SJCRH30 (cell line): Measurements from ENCODE around the gene SPCS1. TPM values are rescaled to one million over a fixed set of nuclear protein-coding genes. Genes with fewer than 3 reads are reported as not detected.
"Not testable (repeated sequence)": the region's sequence is repeated elsewhere in the genome, so short reads cannot be mapped to it uniquely, and the experiment has no call there.

Experiments
- DNase-seq, 2 experiments: peaks; one replicate each; pipeline ENCODE4 v3.0.0-alpha.2; 2015 to 2020
- H3K27ac ChIP-seq: fragments of 250-450 bp; sonication (Bioruptor Pico); 2 replicates; pipeline ENCODE4 v1.5.1; 2020; ENCODE audit warnings: mild to moderate bottlenecking, moderate library complexity
- H3K27me3 ChIP-seq: fragments of 250-450 bp; sonication (Bioruptor Pico); 2 replicates; pipeline ENCODE4 v1.5.1; 2020; ENCODE audit warnings: mild to moderate bottlenecking, moderate library complexity
- H3K36me3 ChIP-seq: fragments of 250-450 bp; sonication (Bioruptor Pico); 2 replicates; pipeline ENCODE4 v1.5.1; 2020; ENCODE audit warnings: mild to moderate bottlenecking, moderate library complexity
- H3K4me1 ChIP-seq: fragments of 250-450 bp; sonication (Bioruptor Pico); 2 replicates; pipeline ENCODE4 v1.5.1; 2020; ENCODE audit warnings: mild to moderate bottlenecking, moderate library complexity
- H3K4me3 ChIP-seq: fragments of 250-450 bp; sonication (Bioruptor Pico); 2 replicates; pipeline ENCODE4 v1.5.1; 2020; ENCODE audit warnings: mild to moderate bottlenecking, moderate library complexity
- H3K9me3 ChIP-seq: fragments of 250-450 bp; sonication (Bioruptor Pico); replicated peaks from 2 replicates; pipeline ENCODE4 v1.5.1; 2020; ENCODE audit warnings: mild to moderate bottlenecking, moderate library complexity
- total RNA-seq: library from RNA; depleted of rRNA; stranded (reverse); fragments of >200 nt; shearing (Covaris generic); gene quantifications from 2 replicates; pipeline ENCODE4 v1.2.3, GENCODE V29; 2014; rRNA removed

Gene SPCS1
- 88.6 and 96.6 TPM in 2 replicates for total RNA-seq

DNA sequence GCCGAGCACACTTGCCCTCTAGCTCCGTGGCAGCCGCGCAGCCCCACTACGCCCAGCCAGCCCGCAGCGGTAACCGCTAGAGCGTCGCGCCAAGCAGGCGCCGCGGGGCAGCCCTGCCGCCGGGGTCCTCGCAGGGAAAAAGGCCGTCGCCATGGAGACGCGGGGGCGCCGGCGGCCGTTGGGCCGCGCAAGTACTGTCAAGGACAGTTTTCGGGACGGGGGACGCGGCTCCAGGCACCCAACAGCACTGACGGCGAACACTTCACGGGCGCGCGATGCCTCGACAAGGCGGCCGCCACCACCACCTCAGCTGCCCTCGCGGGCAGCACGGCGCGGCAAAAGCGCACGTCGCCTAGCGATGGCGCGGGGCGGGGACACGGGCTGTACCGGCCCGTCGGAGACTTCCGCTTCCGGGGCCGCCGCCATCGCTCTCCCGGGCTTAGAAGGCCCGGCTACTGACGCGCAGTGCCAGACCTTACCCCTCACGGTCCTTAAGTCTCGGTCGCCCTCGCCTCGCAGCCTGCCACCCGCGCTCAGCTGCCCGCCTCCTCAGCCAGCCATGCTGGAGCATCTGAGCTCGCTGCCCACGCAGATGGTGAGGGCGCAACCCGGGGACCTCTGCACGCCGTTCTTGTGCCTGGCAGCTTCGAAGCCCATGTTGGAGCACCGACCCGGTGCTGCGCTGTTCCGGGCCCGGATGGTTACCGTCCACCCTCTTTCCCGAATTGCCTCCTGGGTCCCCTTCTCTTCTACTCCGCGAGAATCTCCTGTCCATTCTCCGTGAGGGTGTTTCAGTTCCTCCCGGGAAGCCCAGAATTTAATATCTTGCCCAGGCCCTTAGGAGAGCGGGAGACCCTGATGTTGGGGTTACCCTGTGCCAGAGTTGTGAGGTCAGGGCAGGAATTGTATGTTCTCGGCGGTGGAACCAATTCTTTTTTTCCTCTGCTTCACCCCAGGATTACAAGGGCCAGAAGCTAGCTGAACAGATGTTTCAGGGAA, at the start of gene SPCS1, which contains the start of gene GLT8D1:
TSS of gene SPCS1 (plus strand) at position 419 of the 999 bp plus-strand sequence. CDS start at position 560, 141 bp downstream.
TSS of gene GLT8D1 (minus strand) at position 104 of the 999 bp plus-strand sequence. CDS start 5,331 bp downstream, outside the sequence.
- no peaks in the 10 kb centered on the region for H3K9me3 ChIP-seq
- peak; percentile 80 to 85 for DNase-seq
- H3K36me3 ChIP-seq = peaks cover 11% of the 10 kb centered on the region
- H3K4me3 ChIP-seq = peak within 1 kb of the TSS; percentile 93
- peaks cover 4% of the 10 kb centered on the region; the same call in 1 of the 2 replicates for H3K4me1 ChIP-seq
- peak within 1 kb of the TSS; percentile 57 for H3K27ac ChIP-seq
- no peaks in the 10 kb centered on the region for H3K27me3 ChIP-seq

DNA sequence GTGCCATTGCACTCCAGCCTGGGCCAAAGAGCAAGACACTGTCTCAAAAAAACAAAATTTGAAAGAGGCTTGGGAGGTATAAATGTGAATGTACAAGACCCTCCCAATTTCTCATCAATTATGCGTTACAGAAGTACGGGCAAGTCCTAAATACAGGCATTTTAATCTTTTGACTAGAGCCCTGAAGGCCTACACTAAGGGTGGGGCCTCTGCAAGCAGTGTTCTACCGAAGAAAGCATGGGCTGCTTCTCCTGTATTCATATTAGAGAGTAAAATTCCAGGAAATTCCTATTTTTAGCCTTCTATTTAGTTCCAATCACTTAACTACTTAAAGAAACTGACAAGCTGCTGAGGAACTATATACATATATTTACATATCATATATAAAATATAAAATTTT, 45.9 kb upstream of the SPCS1 start:
- DNase-seq = no peak
- Histone ChIP-seq H3K4me3 (no peak overlapping the region), H3K27me3 (no peaks in the 10 kb centered on the region), H3K27ac (no peak overlapping the region), H3K4me1 (no peaks in the 10 kb centered on the region), H3K36me3 (peaks cover 62% of the 10 kb centered on the region), H3K9me3 (no peaks in the 10 kb centered on the region)

DNA sequence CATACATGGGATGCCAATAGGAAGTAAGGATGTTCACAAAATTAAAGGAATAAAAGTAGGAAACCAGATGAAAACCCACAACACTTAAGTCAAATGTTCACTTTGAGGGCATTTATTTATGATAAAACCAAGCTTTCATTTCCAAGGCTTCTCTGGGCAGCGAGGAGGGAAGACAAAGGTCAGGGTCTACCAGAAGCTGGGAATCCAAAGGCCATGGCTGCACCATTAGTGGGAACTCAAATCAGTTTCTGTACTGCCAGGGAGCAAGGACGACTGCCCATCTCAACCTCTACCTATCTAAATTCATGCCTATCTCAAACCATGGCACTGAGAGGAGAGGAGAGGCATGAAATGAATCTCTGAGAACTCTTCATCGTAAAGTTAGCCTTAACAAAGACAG, 42.8 kb upstream of the SPCS1 start:
- H3K9me3 ChIP-seq = no peaks in the 10 kb centered on the region
- no peak overlapping the region for H3K4me3 ChIP-seq
- DNase-seq = no peak
- H3K36me3 ChIP-seq = peaks cover 51% of the 10 kb centered on the region
- no peaks in the 10 kb centered on the region for H3K27me3 ChIP-seq
- no peaks in the 10 kb centered on the region for H3K4me1 ChIP-seq
- no peak overlapping the region for H3K27ac ChIP-seq

DNA sequence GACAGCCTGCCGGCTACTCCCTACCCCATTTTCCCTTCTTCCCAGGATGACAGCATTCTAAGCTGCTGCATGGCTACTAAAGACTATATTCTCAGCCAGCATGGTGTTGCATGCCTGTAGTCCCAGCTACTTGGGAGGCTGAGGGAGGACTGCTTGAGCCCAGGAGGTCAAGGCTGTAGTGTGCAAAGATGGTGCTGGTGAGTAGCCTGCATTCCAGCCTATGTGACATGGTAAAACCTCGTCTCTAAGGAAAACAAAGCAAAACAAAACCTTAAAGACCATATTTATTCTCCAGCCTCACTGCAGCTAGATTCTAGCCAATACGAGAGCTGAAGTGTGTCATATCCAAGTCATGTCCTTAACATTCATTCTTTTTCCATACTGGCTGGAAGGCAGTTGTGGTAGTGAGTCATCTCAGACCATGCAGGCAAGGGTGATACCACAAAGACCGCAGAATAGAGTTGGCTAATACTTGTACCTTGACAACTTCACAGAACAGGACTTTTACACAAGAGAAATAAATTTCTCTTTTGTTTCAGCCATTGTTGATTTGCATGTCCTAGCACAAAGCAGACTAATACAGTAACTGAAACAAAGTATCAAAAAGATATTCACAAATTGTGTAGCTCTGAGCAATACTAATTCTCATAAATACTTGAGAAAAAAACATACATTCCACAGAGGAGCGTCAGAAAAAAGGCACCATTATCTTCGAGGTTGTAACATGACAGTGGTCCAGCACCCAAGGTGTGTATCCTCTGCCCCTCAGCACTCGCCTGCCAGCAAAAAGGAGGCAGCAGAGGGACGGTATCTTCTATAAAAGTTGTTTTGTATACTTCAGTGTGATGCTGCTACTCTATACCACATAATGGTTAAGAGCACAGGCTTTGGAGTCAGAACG, 35.0 kb upstream of the SPCS1 start:
- peak overlapping the region; percentile 49 for H3K27ac ChIP-seq
- H3K27me3 ChIP-seq = no peaks in the 10 kb centered on the region
- no peak overlapping the region for H3K4me3 ChIP-seq
- H3K9me3 ChIP-seq = no peaks in the 10 kb centered on the region
- peaks cover 3% of the 10 kb centered on the region; the same call in 1 of the 2 replicates for H3K4me1 ChIP-seq
- DNase-seq = peak; percentile 7 to 44
- H3K36me3 ChIP-seq = peaks cover 56% of the 10 kb centered on the region

DNA sequence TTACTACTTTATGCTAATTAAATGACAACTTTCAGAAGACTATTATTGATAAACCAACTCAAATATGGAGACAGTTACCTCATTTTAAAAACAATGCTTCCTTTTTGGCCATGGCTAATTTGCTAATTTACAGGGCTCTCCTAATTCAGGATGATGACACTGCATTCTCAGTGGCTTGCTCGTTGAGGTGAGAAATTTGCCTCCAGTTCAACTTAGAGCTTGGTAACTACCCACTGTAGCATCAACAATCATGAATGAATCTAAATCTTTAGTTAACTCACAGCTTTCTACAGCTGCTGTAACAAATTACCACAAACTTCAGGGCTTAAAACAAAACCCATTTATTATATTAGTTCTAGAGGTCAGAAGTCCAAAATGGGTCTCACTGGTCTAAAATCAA, 34.2 kb upstream of the SPCS1 start:
- DNase-seq = no peak
- Histone ChIP-seq H3K27ac (peak overlapping the region; percentile 49; the same call in 1 of the 2 replicates), H3K36me3 (peaks cover 59% of the 10 kb centered on the region), H3K27me3 (no peaks in the 10 kb centered on the region), H3K4me3 (no peak overlapping the region), H3K9me3 (no peaks in the 10 kb centered on the region), H3K4me1 (peaks cover 3% of the 10 kb centered on the region; the same call in 1 of the 2 replicates)

DNA sequence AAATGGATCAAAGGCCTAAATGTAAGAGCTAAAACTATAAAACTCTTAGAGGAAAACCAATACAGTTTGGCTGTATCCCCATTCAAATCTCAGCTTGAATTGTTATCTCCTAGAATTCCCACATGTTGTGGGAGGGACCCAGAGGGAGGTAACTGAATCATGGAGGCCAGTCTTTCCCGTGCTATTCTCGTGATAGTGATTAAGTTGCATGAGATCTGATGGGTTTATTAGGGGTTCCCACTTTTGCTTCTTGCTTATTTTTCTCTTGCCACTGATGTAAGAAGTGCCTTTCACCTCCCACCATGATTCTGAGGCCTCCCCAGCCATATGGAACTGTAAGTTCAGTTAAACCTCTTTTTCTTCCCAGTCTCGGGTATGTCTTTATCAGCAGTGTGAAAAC, 29.7 kb upstream of the SPCS1 start:
- H3K4me3 ChIP-seq, DNase-seq, H3K27ac ChIP-seq, H3K27me3 ChIP-seq, H3K9me3 ChIP-seq, H3K4me1 ChIP-seq: not testable (repeated sequence)
- peaks cover 48% of the 10 kb centered on the region for H3K36me3 ChIP-seq

DNA sequence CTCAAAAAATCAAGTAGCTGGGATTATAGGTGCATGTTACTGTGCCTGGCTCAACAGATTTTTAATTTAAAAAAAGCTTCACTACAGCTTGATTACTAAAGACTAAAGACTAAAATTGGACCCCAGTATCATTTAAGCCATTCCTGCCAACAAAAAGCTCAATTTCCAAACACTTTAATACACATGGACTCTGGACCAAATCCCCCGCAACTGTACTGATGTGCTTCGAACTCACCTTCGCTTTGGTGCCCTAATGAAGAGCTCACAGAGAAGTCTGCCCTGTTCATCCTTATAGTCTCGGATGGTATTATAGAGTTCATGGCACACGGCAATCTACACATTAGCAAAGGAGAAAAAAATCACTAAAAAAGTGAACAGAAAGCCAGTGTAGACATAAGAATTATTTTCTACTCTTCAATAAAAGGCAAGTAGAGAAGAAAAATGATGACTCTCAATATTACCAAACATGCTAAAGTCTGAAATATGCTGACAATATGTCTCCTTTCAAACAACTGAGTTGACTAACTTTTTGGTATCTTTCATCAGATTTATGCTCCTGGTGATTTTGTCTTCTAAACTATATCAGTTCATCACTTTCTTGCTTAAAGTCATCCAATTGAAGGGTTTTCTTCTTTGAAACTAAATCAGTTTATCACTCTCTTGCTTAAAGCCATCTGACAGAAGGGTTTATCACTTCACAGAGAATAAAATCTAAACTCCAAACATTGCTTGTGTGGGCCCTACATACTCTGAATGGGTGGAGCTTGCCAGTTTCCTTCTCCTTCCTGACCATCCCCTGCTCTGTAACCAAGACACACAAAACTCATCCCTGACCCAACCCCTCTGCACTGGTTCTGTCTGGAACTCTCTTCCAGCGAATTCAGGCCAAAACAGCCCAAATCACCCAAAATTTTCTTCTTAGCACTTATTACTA, 27.4 kb upstream of the SPCS1 start:
- H3K27ac ChIP-seq = no peak overlapping the region
- no peaks in the 10 kb centered on the region for H3K27me3 ChIP-seq
- no peaks in the 10 kb centered on the region for H3K4me1 ChIP-seq
- H3K9me3 ChIP-seq = no peaks in the 10 kb centered on the region
- H3K4me3 ChIP-seq = no peak overlapping the region
- no peak for DNase-seq
- peaks cover 38% of the 10 kb centered on the region for H3K36me3 ChIP-seq

DNA sequence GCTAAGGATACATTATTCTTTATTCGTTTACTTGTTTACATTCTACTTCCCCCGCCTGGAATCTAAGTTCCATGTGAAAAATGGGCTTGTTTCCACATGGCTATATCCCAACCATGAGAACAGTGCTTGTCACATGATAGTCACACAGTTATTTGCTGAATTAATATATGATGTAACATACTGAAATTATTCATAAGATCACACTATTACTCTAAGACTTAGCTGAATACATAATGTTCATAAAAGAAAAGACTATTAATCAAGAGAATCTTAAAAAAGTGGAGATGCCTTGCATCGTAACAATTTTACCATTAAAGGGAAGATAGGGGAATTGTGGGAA, 26.7 kb upstream of the SPCS1 start:
- Histone ChIP-seq H3K9me3 (no peaks in the 10 kb centered on the region), H3K27me3 (no peaks in the 10 kb centered on the region), H3K36me3 (peaks cover 38% of the 10 kb centered on the region), H3K27ac (no peak overlapping the region), H3K4me3 (no peak overlapping the region), H3K4me1 (peaks cover under 1% of the 10 kb centered on the region; the same call in 1 of the 2 replicates)
- no peak for DNase-seq

DNA sequence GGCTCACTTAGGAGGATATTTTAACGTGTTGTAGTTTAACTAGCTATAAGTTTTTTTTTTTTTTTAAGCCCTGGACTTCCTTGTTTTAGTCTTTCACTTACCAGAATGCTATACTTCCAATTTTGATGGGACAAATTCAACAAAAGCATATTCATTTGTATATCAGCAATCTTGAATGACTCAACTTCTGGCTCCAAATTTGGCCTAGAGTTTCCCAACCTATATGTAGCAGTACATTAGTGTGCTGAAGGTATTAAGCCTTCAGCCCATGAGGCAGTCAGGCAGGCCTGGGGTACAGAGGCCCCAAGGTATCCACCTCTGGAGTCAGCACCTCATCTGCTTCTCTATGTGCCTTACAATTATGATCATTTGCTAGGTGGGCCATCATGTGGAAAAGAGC, 26.1 kb upstream of the SPCS1 start:
- H3K36me3 ChIP-seq = peaks cover 36% of the 10 kb centered on the region
- H3K9me3 ChIP-seq = no peaks in the 10 kb centered on the region
- no peak overlapping the region for H3K27ac ChIP-seq
- no peak overlapping the region for H3K4me3 ChIP-seq
- H3K27me3 ChIP-seq = no peaks in the 10 kb centered on the region
- no peak for DNase-seq
- H3K4me1 ChIP-seq = peaks cover 5% of the 10 kb centered on the region; the same call in 1 of the 2 replicates

DNA sequence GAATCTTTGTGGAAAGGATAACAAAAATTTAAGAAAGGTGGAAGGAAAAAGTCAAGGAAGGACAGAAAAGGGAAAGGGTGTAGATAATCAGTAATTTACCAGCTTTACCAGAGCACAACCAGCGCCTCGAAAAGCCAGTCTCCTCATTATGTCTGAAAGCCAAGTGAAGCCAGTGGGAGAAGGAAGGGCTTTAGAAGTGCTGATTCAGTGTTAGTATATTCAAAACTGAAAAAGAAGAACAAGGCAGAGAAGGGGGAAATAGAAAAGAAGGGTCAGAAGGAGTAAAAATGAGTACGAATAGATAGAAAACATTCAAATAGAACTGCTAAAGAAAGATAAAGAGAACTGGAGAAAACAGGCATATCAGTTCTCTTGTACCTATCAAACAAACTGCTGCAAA, 24.3 kb upstream of the SPCS1 start:
- Histone ChIP-seq H3K4me1 (peaks cover 5% of the 10 kb centered on the region; the same call in 1 of the 2 replicates), H3K27me3 (no peaks in the 10 kb centered on the region), H3K4me3 (no peak overlapping the region), H3K36me3 (peaks cover 26% of the 10 kb centered on the region), H3K27ac (no peak overlapping the region), H3K9me3 (no peaks in the 10 kb centered on the region)
- no peak for DNase-seq

DNA sequence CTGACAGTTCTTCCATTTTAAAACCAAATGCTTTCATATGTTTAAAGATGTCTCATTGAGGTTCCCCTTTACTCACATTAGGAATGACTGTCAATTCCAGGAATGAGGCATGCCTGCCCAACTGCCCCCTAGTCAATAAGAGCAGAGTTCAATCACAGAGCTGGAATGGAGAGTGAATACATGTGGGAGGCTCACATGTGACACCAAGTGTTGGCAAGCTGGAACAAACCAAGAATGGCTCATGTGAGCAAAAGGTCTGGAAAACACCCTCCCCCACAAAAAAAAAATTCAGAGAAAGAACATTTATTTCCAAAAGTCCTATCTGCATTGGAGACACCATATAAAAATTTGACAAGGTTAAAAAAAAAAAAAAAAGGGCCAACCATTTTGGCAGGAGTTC, 23.9 kb upstream of the SPCS1 start:
- H3K27ac ChIP-seq = no peak overlapping the region
- H3K36me3 ChIP-seq = peaks cover 27% of the 10 kb centered on the region
- no peaks in the 10 kb centered on the region for H3K9me3 ChIP-seq
- DNase-seq = no peak
- peaks cover 5% of the 10 kb centered on the region; the same call in 1 of the 2 replicates for H3K4me1 ChIP-seq
- no peaks in the 10 kb centered on the region for H3K27me3 ChIP-seq
- no peak overlapping the region for H3K4me3 ChIP-seq

DNA sequence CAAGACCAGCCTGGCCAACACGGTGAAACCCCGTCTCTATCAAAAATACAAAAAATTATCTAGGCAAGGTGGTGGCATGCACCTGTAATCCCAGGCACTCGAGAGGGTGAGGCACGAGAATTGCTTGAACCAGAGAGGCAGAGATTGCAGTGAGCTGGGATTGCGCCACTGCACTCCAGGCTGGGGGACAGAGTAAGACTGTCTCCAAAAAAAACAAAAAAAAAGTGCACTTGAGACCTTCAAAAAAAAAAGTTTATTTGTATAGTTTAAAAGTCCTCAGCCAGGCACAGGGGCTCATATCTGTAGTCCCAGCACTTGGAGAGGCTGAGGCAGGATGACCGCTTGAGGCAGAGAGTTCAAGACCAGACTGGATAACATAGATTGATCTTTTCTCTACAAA, 22.3 kb upstream of the SPCS1 start:
- H3K4me3 ChIP-seq = no peak overlapping the region
- peaks cover 35% of the 10 kb centered on the region for H3K36me3 ChIP-seq
- H3K9me3 ChIP-seq = no peaks in the 10 kb centered on the region
- no peak overlapping the region for H3K27ac ChIP-seq
- no peak for DNase-seq
- no peaks in the 10 kb centered on the region for H3K27me3 ChIP-seq
- peaks cover 5% of the 10 kb centered on the region; the same call in 1 of the 2 replicates for H3K4me1 ChIP-seq

DNA sequence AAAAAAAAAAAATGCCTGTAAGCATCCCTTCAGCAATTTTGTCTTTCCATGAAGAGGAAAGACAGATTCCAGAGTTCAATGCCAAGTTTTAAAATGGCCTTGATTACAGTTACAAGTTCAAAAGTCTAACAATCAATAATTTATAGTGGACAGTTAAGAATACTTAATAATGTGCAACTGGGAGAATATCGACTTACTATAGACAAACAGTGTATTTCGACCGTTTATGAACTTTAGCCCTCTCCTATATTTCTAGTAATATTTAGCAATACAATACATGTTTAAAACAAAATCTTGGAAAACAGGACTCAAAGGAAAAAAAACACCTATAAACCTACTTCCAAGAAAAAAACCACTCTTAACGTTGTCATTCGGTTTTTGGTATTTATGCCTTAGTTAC, 21.7 kb upstream of the SPCS1 start:
- H3K4me3 ChIP-seq = peak overlapping the region; percentile 88
- no peak for DNase-seq
- no peaks in the 10 kb centered on the region for H3K27me3 ChIP-seq
- H3K9me3 ChIP-seq = no peaks in the 10 kb centered on the region
- H3K36me3 ChIP-seq = peaks cover 41% of the 10 kb centered on the region
- H3K27ac ChIP-seq = no peak overlapping the region
- peaks cover 5% of the 10 kb centered on the region; the same call in 1 of the 2 replicates for H3K4me1 ChIP-seq

DNA sequence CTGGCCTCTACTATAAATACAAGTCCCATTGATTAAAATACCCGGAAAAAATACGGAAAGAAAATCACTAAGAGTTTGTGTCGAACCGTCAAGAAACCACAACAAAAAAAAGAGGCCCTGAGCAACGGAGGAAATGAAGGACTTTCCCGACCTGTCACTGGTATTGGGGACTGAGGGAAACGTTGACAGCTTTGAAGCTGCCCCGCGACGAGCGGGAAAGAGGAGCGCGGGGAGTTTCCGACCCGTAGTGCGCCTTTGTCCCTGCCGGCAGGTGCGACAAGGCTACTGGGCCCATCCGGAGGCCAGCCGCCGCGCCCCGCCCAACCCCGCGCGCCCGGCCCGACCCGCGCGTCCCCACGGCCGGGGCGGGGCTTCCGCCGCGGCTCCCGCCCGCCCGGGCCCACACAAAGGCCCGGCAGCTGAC, 20.6 kb upstream of the SPCS1 start:
- Histone ChIP-seq H3K36me3 (peaks cover 48% of the 10 kb centered on the region), H3K27ac (peak overlapping the region; percentile 75), H3K4me3 (peak overlapping the region; percentile 88), H3K9me3 (no peaks in the 10 kb centered on the region), H3K4me1 (peaks cover 5% of the 10 kb centered on the region; the same call in 1 of the 2 replicates), H3K27me3 (no peaks in the 10 kb centered on the region)
- peak; percentile 75 to 79 for DNase-seq
